Common myeloid progenitor, CD34-positive (primary cell): ENCODE measurements around the gene ADCY2.

Source experiments
- CTCF ChIA-PET: fragments of 350-600 bp; sonication (Branson Sonifier 250); formaldehyde crosslinking; loops from one replicate; lab custom pipeline; 2021; ENCODE audit warnings: antibody characterized with exemption; lab: Charles Lee
- POLR2A ChIA-PET: fragments of 350-600 bp; sonication (Branson Sonifier 250); formaldehyde crosslinking; loops from one replicate; lab custom pipeline; 2021; ENCODE audit warnings: antibody characterized with exemption; lab: Charles Lee
- DNase-seq, 3 donors: peaks; one replicate each; pipeline versions ENCODE4 v3.0.0 to v3.0.0-alpha.2; 2013
- H3K27ac ChIP-seq, 2 experiments: 1 replicate in 1 of 2; 2 replicates in 1 of 2; pipeline ENCODE4 v1.7.0; 2013; ENCODE audit warnings: inconsistent platforms in 2 of 2, low read length in 2 of 2, mild to moderate bottlenecking in 2 of 2, low read depth in 1 of 2, moderate library complexity in 1 of 2; ENCODE audit not compliant: severe bottlenecking in 2 of 2, insufficient read depth in 1 of 2, poor library complexity in 1 of 2
- H3K27me3 ChIP-seq, 5 experiments: replicated peaks in 2 of 5; 1 replicate in 3 of 5; 2 replicates in 2 of 5; pipeline versions ENCODE4 v1.6.1 to v1.7.0; 2013; ENCODE audit warnings: low read length in 4 of 5, mild to moderate bottlenecking in 2 of 5, moderate library complexity in 2 of 5, inconsistent platforms in 1 of 5; ENCODE audit not compliant: insufficient read depth in 5 of 5, control insufficient read depth in 4 of 5
- H3K36me3 ChIP-seq, 4 experiments: 1 replicate in 2 of 4; 2 replicates in 2 of 4; pipeline versions ENCODE4 v1.6.1 to v1.7.0; 2013; ENCODE audit warnings: low read length in 3 of 4, control low read depth in 1 of 4, mild to moderate bottlenecking in 1 of 4; ENCODE audit not compliant: control insufficient read depth in 4 of 4, insufficient read depth in 4 of 4
- H3K4me1 ChIP-seq, 4 experiments: 1 replicate in 3 of 4; 2 replicates in 1 of 4; pipeline versions ENCODE4 v1.6.1 to v1.7.1; 2013; ENCODE audit warnings: low read length in 3 of 4, mild to moderate bottlenecking in 3 of 4, control low read depth in 1 of 4, inconsistent platforms in 1 of 4, moderate library complexity in 1 of 4; ENCODE audit not compliant: control insufficient read depth in 4 of 4, insufficient read depth in 4 of 4; ENCODE audit errors: control extremely low read depth in 1 of 4
- H3K4me3 ChIP-seq, 7 experiments: 1 replicate in 4 of 7; 2 replicates in 3 of 7; pipeline versions ENCODE4 v1.5.1 to v1.7.0; 2013; ENCODE audit warnings: mild to moderate bottlenecking in 7 of 7, low read length in 6 of 7, moderate library complexity in 6 of 7, inconsistent platforms in 2 of 7, low read depth in 2 of 7, control low read depth in 1 of 7; ENCODE audit not compliant: insufficient read depth in 4 of 7, control insufficient read depth in 1 of 7; ENCODE audit errors: extremely low read depth in 1 of 7
- H3K9me3 ChIP-seq, 5 experiments: 1 replicate in 4 of 5; 2 replicates in 1 of 5; pipeline versions ENCODE4 v1.6.1 to v1.7.1; 2013; ENCODE audit warnings: low read length in 4 of 5, mild to moderate bottlenecking in 2 of 5, inconsistent platforms in 1 of 5, low read depth in 1 of 5, moderate library complexity in 1 of 5; ENCODE audit not compliant: control insufficient read depth in 4 of 5, insufficient read depth in 2 of 5; ENCODE audit errors: control extremely low read depth in 1 of 5
- WGBS: methylation state at CpG from one replicate; pipeline ENCODE4 v1.1.5; 2013; ENCODE audit not compliant: insufficient coverage; 5-methylcytosine and 5-hydroxymethylcytosine counted together

The ADCY2 gene

GRCh38 chr5:7638456-7638855 lies 242.5 kb downstream of the ADCY2 start:
- H3K27me3 ChIP-seq: no peaks in the 10 kb centered on the region
- CTCF ChIA-PET: no interaction called here

GRCh38 chr5:7642029-7642428 lies 246.1 kb downstream of the ADCY2 start:
- no peaks in the 10 kb centered on the region for H3K27me3 ChIP-seq
- CTCF ChIA-PET: no interaction called here
- H3K4me3 ChIP-seq: no peak overlapping the region
- no peaks in the 10 kb centered on the region for H3K36me3 ChIP-seq
- no peaks in the 10 kb centered on the region for H3K4me1 ChIP-seq
- POLR2A ChIA-PET: no interaction called here
- DNase-seq: no peak
- H3K9me3 ChIP-seq: peaks cover 0 to 3% (median 0%) of the 10 kb centered on the region in 5 experiments
- no peak overlapping the region for H3K27ac ChIP-seq

More at GRCh38 chr5:7638456-7638855, 242.5 kb downstream of the ADCY2 start:
- Histone ChIP-seq H3K9me3 (peaks cover 0 to 3% (median 0%) of the 10 kb centered on the region in 5 experiments), H3K27ac (no peak overlapping the region), H3K4me1 (no peaks in the 10 kb centered on the region), H3K4me3 (no peak overlapping the region), H3K36me3 (no peaks in the 10 kb centered on the region)
- no peak for DNase-seq
- WGBS: 100% methylated on average over 4 of the region's 4 CpGs
- POLR2A ChIA-PET: no interaction called here

- POLR2A ChIA-PET: no interaction called here
These were observed 248.8 kb downstream of the ADCY2 start for GRCh38 chr5:7644723-7645122.

GRCh38 chr5:7650755-7651154 lies 254.8 kb downstream of the ADCY2 start:
- H3K9me3 ChIP-seq: no peaks in the 10 kb centered on the region
- ChIA-PET POLR2A (no interaction called here), CTCF (no interaction called here)
- H3K36me3 ChIP-seq: no peaks in the 10 kb centered on the region
- DNase-seq: no peak
- WGBS: 100% methylated on average over 5 of the region's 6 CpGs
- no peak overlapping the region for H3K27ac ChIP-seq
- no peaks in the 10 kb centered on the region for H3K27me3 ChIP-seq
- H3K4me3 ChIP-seq: no peak overlapping the region
- H3K4me1 ChIP-seq: no peaks in the 10 kb centered on the region

More at GRCh38 chr5:7644723-7645122, 248.8 kb downstream of the ADCY2 start:
- CTCF ChIA-PET: no interaction called here
- H3K4me3 ChIP-seq: no peak overlapping the region
- no peak overlapping the region for H3K27ac ChIP-seq
- no peak for DNase-seq
- H3K36me3 ChIP-seq: no peaks in the 10 kb centered on the region
- H3K27me3 ChIP-seq: no peaks in the 10 kb centered on the region
- H3K4me1 ChIP-seq: no peaks in the 10 kb centered on the region
- H3K9me3 ChIP-seq: peaks cover 0 to 3% (median 0%) of the 10 kb centered on the region in 5 experiments
- no CpG with 5 or more reads among the region's 3 CpGs for WGBS

GRCh38 chr5:7653046-7653445 lies 257.1 kb downstream of the ADCY2 start:
- H3K4me3 ChIP-seq: no peak overlapping the region
- no peaks in the 10 kb centered on the region for H3K36me3 ChIP-seq
- POLR2A ChIA-PET: no interaction called here
- H3K27me3 ChIP-seq: no peaks in the 10 kb centered on the region
- CTCF ChIA-PET: no interaction called here
- H3K4me1 ChIP-seq: no peaks in the 10 kb centered on the region
- DNase-seq: no peak
- H3K9me3 ChIP-seq: peaks cover 0 to 4% (median 0%) of the 10 kb centered on the region in 5 experiments
- WGBS: 68% methylated on average over 3 of the region's 6 CpGs
- H3K27ac ChIP-seq: no peak overlapping the region

GRCh38 chr5:7657153-7657552 lies 261.2 kb downstream of the ADCY2 start:
- Histone ChIP-seq H3K27ac (no peak overlapping the region), H3K36me3 (no peaks in the 10 kb centered on the region), H3K9me3 (peaks cover 0 to 4% (median 0%) of the 10 kb centered on the region in 5 experiments), H3K27me3 (no peaks in the 10 kb centered on the region), H3K4me3 (no peak overlapping the region), H3K4me1 (no peaks in the 10 kb centered on the region)
- 100% methylated on average over 2 of the region's 3 CpGs for WGBS
- CTCF ChIA-PET: no interaction called here
- DNase-seq: no peak
- POLR2A ChIA-PET: no interaction called here

GRCh38 chr5:7659420-7659819 lies 263.5 kb downstream of the ADCY2 start:
- POLR2A ChIA-PET: no interaction called here
- no peak for DNase-seq
- H3K4me1 ChIP-seq: no peaks in the 10 kb centered on the region
- no peaks in the 10 kb centered on the region for H3K27me3 ChIP-seq
- no peaks in the 10 kb centered on the region for H3K36me3 ChIP-seq
- no peak overlapping the region for H3K4me3 ChIP-seq
- H3K27ac ChIP-seq: no peak overlapping the region
- CTCF ChIA-PET: no interaction called here
- WGBS: 83% methylated on average over 1 of the region's 4 CpGs
- H3K9me3 ChIP-seq: peaks cover 0 to 4% (median 0%) of the 10 kb centered on the region in 5 experiments
